Measurements from ENCODE around the gene TYMS.
"Not testable (repeated sequence)": the region's sequence is repeated elsewhere in the genome, so short reads cannot be mapped to it uniquely, and the experiment has no call there.

The TYMS gene

GRCh38 chr18:678482-679182, 21.2 kb downstream of the TYMS start:
- no peak for DNase-seq

GRCh38 chr18:679516-679915, 22.1 kb downstream of the TYMS start:
- no peak for DNase-seq

- DNase-seq = no peak
These were observed 22.9 kb downstream of the TYMS start for GRCh38 chr18:680392-680791.

- DNase-seq = no peak
These were observed 24.5 kb downstream of the TYMS start for GRCh38 chr18:681985-682384.

- not testable (repeated sequence) for DNase-seq
These were observed 25.0 kb downstream of the TYMS start for GRCh38 chr18:682416-682815.

- no peak for DNase-seq
These were observed 25.4 kb downstream of the TYMS start for GRCh38 chr18:682833-683232.

- no peak for DNase-seq
These were observed 26.1 kb downstream of the TYMS start for GRCh38 chr18:683531-683930.

GRCh38 chr18:685438-685837, 28.0 kb downstream of the TYMS start:
- no peak for DNase-seq

GRCh38 chr18:686339-687111, 29.1 kb downstream of the TYMS start:
- no peak for DNase-seq

GRCh38 chr18:688323-688722, 30.9 kb downstream of the TYMS start:
- no peak for DNase-seq

- DNase-seq = no peak
These were observed 35.4 kb downstream of the TYMS start for GRCh38 chr18:692824-693223.

GRCh38 chr18:693466-694187, 36.2 kb downstream of the TYMS start:
- no peak for DNase-seq

GRCh38 chr18:697012-697411, 39.6 kb downstream of the TYMS start:
- DNase-seq = no peak

GRCh38 chr18:697800-698199, 40.3 kb downstream of the TYMS start:
- no peak for DNase-seq

GRCh38 chr18:703213-703967, 45.9 kb downstream of the TYMS start:
- DNase-seq = no peak

- no peak for DNase-seq
These were observed 49.0 kb downstream of the TYMS start for GRCh38 chr18:706405-706804.

GRCh38 chr18:708096-708495, 50.6 kb downstream of the TYMS start:
- DNase-seq = no peak

GRCh38 chr18:709771-710170, 52.3 kb downstream of the TYMS start:
- DNase-seq = no peak

GRCh38 chr18:710418-711300, 53.2 kb downstream of the TYMS start:
- no peak for DNase-seq

- no peak for DNase-seq
These were observed 53.8 kb downstream of the TYMS start for GRCh38 chr18:711310-711656.

GRCh38 chr18:711657-712400, 54.4 kb downstream of the TYMS start:
- peak; percentile 19 for DNase-seq
